ENCODE measurements around the gene NHSL2. TPM values are rescaled to one million over a fixed set of nuclear protein-coding genes. Genes with fewer than 3 reads are reported as not detected.

The NHSL2 gene
- total RNA-seq, 1 donor from 2014 or later, result not detected

- TF ChIP-seq, protein P1, sequence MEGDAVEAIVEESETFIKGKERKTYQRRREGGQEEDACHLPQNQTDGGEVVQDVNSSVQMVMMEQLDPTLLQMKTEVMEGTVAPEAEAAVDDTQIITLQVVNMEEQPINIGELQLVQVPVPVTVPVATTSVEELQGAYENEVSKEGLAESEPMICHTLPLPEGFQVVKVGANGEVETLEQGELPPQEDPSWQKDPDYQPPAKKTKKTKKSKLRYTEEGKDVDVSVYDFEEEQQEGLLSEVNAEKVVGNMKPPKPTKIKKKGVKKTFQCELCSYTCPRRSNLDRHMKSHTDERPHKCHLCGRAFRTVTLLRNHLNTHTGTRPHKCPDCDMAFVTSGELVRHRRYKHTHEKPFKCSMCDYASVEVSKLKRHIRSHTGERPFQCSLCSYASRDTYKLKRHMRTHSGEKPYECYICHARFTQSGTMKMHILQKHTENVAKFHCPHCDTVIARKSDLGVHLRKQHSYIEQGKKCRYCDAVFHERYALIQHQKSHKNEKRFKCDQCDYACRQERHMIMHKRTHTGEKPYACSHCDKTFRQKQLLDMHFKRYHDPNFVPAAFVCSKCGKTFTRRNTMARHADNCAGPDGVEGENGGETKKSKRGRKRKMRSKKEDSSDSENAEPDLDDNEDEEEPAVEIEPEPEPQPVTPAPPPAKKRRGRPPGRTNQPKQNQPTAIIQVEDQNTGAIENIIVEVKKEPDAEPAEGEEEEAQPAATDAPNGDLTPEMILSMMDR (IDR thresholded peaks at IDR 0.05; ENCODE audit: insufficient read depth, low read length, severe bottlenecking), result no peak
- FAIRE-seq (no peak), DNase-seq (ENCODE audit: low read depth) (no peak)
- H3K36me3 ChIP-seq (ENCODE audit: control insufficient read depth, insufficient read depth, low read length), result no peaks in the 10 kb centered on the region
- H3K27me3 ChIP-seq (ENCODE audit: control insufficient read depth, insufficient read depth, low read length), result no peaks in the 10 kb centered on the region
- no peak overlapping the region for H3K4me3 ChIP-seq (ENCODE audit: low read depth, low read length)
Observed at GRCh38 chrX:72060196-72060920, 149.7 kb downstream of the NHSL2 start.

DNA sequence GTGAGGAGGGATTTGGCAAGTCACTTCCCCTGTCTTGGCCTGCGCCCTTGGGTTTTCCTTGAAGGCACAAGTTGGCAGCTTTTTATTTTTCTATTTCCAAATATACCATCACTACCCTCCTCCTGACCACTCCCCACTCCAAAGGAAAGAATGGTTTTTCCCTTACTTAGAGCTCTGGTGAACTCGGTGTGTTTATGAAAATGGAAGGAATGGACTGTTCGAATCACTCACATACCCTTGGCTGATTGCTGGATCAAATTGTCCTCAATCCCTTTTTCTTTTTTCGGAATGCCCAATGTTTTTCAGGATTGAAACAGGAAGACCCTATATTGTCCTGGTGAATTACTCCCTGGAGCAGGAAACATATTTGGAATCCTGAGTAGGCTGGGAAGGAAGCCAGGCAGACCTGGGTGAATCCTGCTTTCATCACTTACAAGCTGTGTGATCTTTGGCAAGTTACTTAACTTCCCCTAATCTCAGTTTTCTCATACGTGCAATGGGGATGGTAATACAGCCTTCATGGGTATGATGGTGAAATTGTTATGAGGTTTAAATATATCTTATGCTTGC is 150.4 kb downstream of the NHSL2 start:
- FAIRE-seq (no peak), DNase-seq (ENCODE audit: low read depth) (no peak)
- no peaks in the 10 kb centered on the region for H3K36me3 ChIP-seq (ENCODE audit: control insufficient read depth, insufficient read depth, low read length)
- H3K4me3 ChIP-seq (ENCODE audit: low read depth, low read length), result no peak overlapping the region
- TF ChIP-seq, protein P1 (IDR thresholded peaks at IDR 0.05; ENCODE audit: insufficient read depth, low read length, severe bottlenecking), result no peak
- H3K27me3 ChIP-seq (ENCODE audit: control insufficient read depth, insufficient read depth, low read length), result no peaks in the 10 kb centered on the region

DNA sequence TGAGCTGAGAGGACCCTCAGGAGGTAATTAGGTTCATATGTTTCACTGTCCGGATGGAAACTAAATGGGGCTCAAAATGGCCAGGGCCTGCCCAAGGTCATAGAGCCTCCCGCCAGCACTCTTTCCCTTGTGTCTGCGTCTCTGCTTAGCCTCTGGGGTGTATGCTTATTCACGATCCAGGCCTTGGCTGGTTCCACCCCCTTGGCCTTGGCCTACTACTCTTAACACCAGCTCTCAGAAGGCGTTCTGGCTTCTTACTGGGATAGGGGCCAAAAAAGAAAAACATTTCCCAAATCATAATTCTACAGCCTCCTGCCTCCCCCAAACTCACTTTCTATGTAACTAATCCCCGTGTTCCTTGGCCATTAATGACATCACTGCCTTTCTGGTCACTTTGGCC is 152.3 kb downstream of the NHSL2 start:
- FAIRE-seq (no peak), DNase-seq (ENCODE audit: low read depth) (no peak)
- no peaks in the 10 kb centered on the region for H3K27me3 ChIP-seq (ENCODE audit: control insufficient read depth, insufficient read depth, low read length)
- H3K36me3 ChIP-seq (ENCODE audit: control insufficient read depth, insufficient read depth, low read length), result no peaks in the 10 kb centered on the region
- TF ChIP-seq, protein P1 (IDR thresholded peaks at IDR 0.05; ENCODE audit: insufficient read depth, low read length, severe bottlenecking), result no peak
- H3K4me3 ChIP-seq (ENCODE audit: low read depth, low read length), result no peak overlapping the region

- no peak for FAIRE-seq
- TF ChIP-seq, protein P1 (IDR thresholded peaks at IDR 0.05; ENCODE audit: insufficient read depth, low read length, severe bottlenecking), result no peak
- no peak overlapping the region for H3K4me3 ChIP-seq (ENCODE audit: low read depth, low read length)
- DNase-seq (ENCODE audit: low read depth), result no peak
- H3K36me3 ChIP-seq (ENCODE audit: control insufficient read depth, insufficient read depth, low read length), result no peaks in the 10 kb centered on the region
- H3K27me3 ChIP-seq (ENCODE audit: control insufficient read depth, insufficient read depth, low read length), result peaks cover 21% of the 10 kb centered on the region
Observed at GRCh38 chrX:72069350-72070160, 158.9 kb downstream of the NHSL2 start.

DNA sequence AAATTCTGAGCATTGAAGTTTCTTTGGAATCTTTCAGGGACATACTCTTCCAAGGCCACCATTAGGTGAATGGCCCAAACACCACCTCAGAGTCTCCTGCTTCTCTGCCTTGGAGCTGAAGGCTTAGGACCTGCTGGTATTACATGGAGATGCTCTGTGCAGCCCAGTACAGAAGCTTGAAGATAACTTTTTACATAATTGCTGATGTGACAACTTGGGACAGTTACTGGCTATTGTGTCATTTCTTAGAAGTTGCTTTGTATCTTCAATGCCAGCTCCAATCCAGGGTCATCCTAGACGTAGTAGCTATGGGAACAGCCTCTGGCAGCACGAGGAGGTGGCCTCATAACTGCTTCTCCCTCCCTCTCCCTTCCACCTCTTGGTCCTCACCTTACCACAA is 160.6 kb downstream of the NHSL2 start:
- no peak overlapping the region for H3K4me3 ChIP-seq (ENCODE audit: low read depth, low read length)
- H3K27me3 ChIP-seq (ENCODE audit: control insufficient read depth, insufficient read depth, low read length), result peaks cover 21% of the 10 kb centered on the region
- DNase-seq (ENCODE audit: low read depth) (no peak), FAIRE-seq (no peak)
- no peaks in the 10 kb centered on the region for H3K36me3 ChIP-seq (ENCODE audit: control insufficient read depth, insufficient read depth, low read length)
- TF ChIP-seq, protein P1 (IDR thresholded peaks at IDR 0.05; ENCODE audit: insufficient read depth, low read length, severe bottlenecking), result no peak
